SK-N-MC (cell line): ENCODE measurements around the gene MB21D2.

Experiments
- EZH2 ChIP-seq: fragments of 200-600 bp; sonication (generic); IDR thresholded peaks from one replicate; pipeline ENCODE4 v1.6.1; 2017; ENCODE audit warnings: antibody characterized with exemption
- FOXP2 ChIP-seq: optimal IDR thresholded peaks from 2 replicates; pipeline ENCODE3; 2011; ENCODE audit warnings: mild to moderate bottlenecking, moderate library complexity; ENCODE audit not compliant: insufficient read depth; ENCODE audit errors: extremely low read length, control extremely low read depth
- POLR2AphosphoS5 ChIP-seq: IDR thresholded peaks from 2 replicates; pipeline ENCODE4 v1.6.1; 2012; ENCODE audit warnings: mild to moderate bottlenecking, low read depth, low read length, borderline replicate concordance

DNA sequence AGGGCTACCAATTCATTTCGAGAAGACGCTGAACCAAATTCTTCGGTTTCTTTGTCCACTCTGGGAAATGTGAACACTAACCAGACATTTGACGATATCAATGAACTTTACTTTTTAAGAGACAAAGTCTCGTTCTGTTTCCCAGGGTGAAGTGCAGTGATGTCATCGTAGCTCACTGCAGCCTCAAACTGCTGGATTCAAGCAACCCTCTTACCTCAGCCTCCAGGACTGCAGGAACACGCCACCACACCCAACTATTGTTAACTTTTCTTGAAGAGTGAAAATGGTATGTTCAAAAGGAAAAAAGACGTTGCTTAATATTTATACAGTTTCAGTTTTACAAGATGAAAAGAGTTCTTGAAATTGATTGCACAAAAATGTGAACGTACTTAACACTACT lies 30.6 kb downstream of the MB21D2 start:
- TF ChIP-seq EZH2, result no peak
- TF ChIP-seq POLR2AphosphoS5, result no peak
- no peak for TF ChIP-seq FOXP2
